Activated T-cell treated with anti-CD3 and anti-CD28 coated beads, Interleukin-2, amount 50 U/mL, for 1 hour (primary cell): ENCODE results near the gene MC4R.

Experiments used
- DNase-seq: peaks from one replicate; pipeline ENCODE4 v3.0.0-alpha.2; 2020

The MC4R gene

DNA sequence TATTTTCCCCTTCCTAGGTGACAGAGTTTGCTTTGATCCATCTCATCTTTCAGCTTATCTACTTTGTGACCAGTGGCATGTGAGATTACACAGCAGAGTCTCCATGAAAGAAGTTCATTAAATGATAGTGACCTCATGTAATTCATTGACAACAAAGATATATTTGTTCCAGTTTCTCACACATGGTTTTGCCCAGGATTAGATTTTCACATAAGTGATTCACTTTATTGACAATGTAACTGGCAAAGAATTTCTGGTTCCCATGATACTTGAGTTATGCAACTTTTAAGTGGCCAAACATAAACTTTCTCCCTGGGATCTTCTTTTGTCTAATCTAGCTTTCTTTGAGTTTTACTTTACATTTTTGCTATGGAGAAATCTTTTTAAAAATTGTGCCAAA is 50.0 kb downstream of the MC4R start:
- DNase-seq, result no peak
